Esophagus squamous epithelium (tissue), 4 donors: ENCODE measurements around the gene SCARB2.

ENCODE experiments used
- POLR2A ChIP-seq, 4 donors: fragments of 450-650 bp; IDR thresholded peaks; one replicate each; pipeline ENCODE4 v1.6.1; 2017; ENCODE audit warnings: antibody characterized with exemption in 4 of 4, mild to moderate bottlenecking in 4 of 4, moderate library complexity in 3 of 4
- TF ChIP-seq, protein P1 (sequence below), 6 experiments: fragments of 450-650 bp in 4 of 6; fragments of 200-600 bp in 2 of 6; sonication (generic) in 2 of 6; IDR thresholded peaks; one replicate each; pipeline ENCODE4 v1.5.1; 2016 to 2019; ENCODE audit warnings: antibody characterized with exemption in 6 of 6, mild to moderate bottlenecking in 4 of 6, moderate library complexity in 4 of 6

DNA sequence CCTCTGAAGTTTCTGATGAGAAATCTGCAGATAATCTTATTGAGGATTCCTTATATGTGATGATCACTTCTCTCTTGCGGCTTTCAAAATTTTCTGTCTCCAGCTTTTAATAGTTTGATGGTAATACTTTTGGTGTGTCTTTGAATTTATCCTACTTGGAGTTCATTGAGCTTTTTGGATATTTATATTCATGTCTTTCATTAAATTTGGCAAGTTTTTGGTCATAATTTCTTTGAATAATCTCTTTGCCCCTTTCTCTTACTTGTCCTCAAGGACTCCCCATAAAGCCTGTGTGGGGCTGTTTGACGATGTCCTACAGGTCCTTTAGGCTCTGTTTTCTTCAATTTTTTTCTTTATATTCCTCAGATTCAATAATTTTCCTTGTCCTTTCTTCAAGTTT lies 26.6 kb upstream of the SCARB2 start:
- TF ChIP-seq, protein P1, sequence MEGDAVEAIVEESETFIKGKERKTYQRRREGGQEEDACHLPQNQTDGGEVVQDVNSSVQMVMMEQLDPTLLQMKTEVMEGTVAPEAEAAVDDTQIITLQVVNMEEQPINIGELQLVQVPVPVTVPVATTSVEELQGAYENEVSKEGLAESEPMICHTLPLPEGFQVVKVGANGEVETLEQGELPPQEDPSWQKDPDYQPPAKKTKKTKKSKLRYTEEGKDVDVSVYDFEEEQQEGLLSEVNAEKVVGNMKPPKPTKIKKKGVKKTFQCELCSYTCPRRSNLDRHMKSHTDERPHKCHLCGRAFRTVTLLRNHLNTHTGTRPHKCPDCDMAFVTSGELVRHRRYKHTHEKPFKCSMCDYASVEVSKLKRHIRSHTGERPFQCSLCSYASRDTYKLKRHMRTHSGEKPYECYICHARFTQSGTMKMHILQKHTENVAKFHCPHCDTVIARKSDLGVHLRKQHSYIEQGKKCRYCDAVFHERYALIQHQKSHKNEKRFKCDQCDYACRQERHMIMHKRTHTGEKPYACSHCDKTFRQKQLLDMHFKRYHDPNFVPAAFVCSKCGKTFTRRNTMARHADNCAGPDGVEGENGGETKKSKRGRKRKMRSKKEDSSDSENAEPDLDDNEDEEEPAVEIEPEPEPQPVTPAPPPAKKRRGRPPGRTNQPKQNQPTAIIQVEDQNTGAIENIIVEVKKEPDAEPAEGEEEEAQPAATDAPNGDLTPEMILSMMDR (IDR thresholded peaks at IDR 0.05), result no peak
- no peak for TF ChIP-seq POLR2A (IDR thresholded peaks at IDR 0.05)
